Suprapubic skin (tissue), 4 donors: ENCODE data around the gene PISD. TPM values are rescaled to one million over a fixed set of nuclear protein-coding genes. Genes with fewer than 3 reads are reported as not detected.
"Not testable (repeated sequence)": the region's sequence is repeated elsewhere in the genome, so short reads cannot be mapped to it uniquely, and the experiment has no call there.

Source experiments
- DNase-seq, 2 donors: peaks; one replicate each; pipeline ENCODE4 v3.0.0-alpha.2; 2019; ENCODE audit warnings: low spot score in 2 of 2
- H3K27ac ChIP-seq: fragments of 200-600 bp; sonication (generic); one replicate; pipeline ENCODE4 v1.5.1; 2019
- H3K27me3 ChIP-seq: fragments of 200-600 bp; sonication (generic); one replicate; pipeline ENCODE4 v1.5.1; 2019
- H3K36me3 ChIP-seq: fragments of 200-600 bp; sonication (generic); one replicate; pipeline ENCODE4 v1.5.1; 2019
- H3K4me1 ChIP-seq: fragments of 200-600 bp; sonication (generic); one replicate; pipeline ENCODE4 v1.5.1; 2019
- H3K4me3 ChIP-seq: fragments of 200-600 bp; sonication (generic); one replicate; pipeline ENCODE4 v1.5.1; 2019; ENCODE audit warnings: mild to moderate bottlenecking
- H3K9me3 ChIP-seq: fragments of 200-600 bp; sonication (generic); one replicate; pipeline ENCODE4 v1.5.1; 2019
- CTCF ChIP-seq, 2 donors: fragments of 200-600 bp in 1 of 2; fragments of 450-650 bp in 1 of 2; sonication (generic) in 1 of 2; IDR thresholded peaks; one replicate each; pipeline ENCODE4 v1.5.1; 2016 to 2019; ENCODE audit warnings: antibody characterized with exemption in 2 of 2, mild to moderate bottlenecking in 1 of 2, moderate library complexity in 1 of 2
- EP300 ChIP-seq: sonication (generic); formaldehyde crosslinking; IDR thresholded peaks from one replicate; pipeline ENCODE4 v1.6.1; 2017; ENCODE audit warnings: antibody characterized with exemption
- POLR2A ChIP-seq, 2 donors: fragments of 450-650 bp; IDR thresholded peaks; one replicate each; pipeline ENCODE4 v1.6.1; 2017; ENCODE audit warnings: antibody characterized with exemption in 2 of 2, mild to moderate bottlenecking in 2 of 2, moderate library complexity in 2 of 2
- POLR2AphosphoS5 ChIP-seq, 3 donors: sonication (generic); formaldehyde crosslinking; IDR thresholded peaks; one replicate each; pipeline ENCODE4 v1.6.1; 2017; ENCODE audit warnings: antibody characterized with exemption in 3 of 3
- WGBS: methylation state at CpG from one replicate; pipeline ENCODE4 v1.1.5; 2018; 5-methylcytosine and 5-hydroxymethylcytosine counted together
- total RNA-seq, 4 donors: library from RNA; depleted of rRNA; stranded (reverse); fragments of >200 nt; gene quantifications; one replicate each; pipeline ENCODE4 v1.1.0, GENCODE V29; 2016

PISD gene
- total RNA-seq, 4 donors from 2014 or later, result 42.5 to 91.7 (median 57.9) TPM

- H3K27ac ChIP-seq, result no peak overlapping the region
- DNase-seq, result no peak
- H3K4me3 ChIP-seq, result no peak overlapping the region
- no peak for TF ChIP-seq CTCF (IDR thresholded peaks at IDR 0.05)
- no peak for TF ChIP-seq POLR2A (IDR thresholded peaks at IDR 0.05)
- no peak for TF ChIP-seq EP300
- no peak for TF ChIP-seq POLR2AphosphoS5 (IDR thresholded peaks at IDR 0.05)
- H3K9me3 ChIP-seq, result no peaks in the 10 kb centered on the region
- peaks cover 44% of the 10 kb centered on the region for H3K36me3 ChIP-seq
- no peaks in the 10 kb centered on the region for H3K27me3 ChIP-seq
- no peaks in the 10 kb centered on the region for H3K4me1 ChIP-seq
- 95% methylated on average over 14 of the region's 14 CpGs for WGBS
Observed at GRCh38 chr22:31604137-31604705, 57.8 kb downstream of the PISD start.

- WGBS, result 100% methylated on average over 2 of the region's 5 CpGs
Observed at GRCh38 chr22:31603574-31603973, 58.4 kb downstream of the PISD start.

GRCh38 chr22:31603081-31603525 lies 58.9 kb downstream of the PISD start:
- Histone ChIP-seq H3K27me3 (no peaks in the 10 kb centered on the region), H3K27ac (no peak overlapping the region), H3K4me3 (no peak overlapping the region), H3K9me3 (no peaks in the 10 kb centered on the region), H3K4me1 (no peaks in the 10 kb centered on the region), H3K36me3 (peaks cover 42% of the 10 kb centered on the region)
- TF ChIP-seq POLR2AphosphoS5 (IDR thresholded peaks at IDR 0.05) (no peak), EP300 (no peak), POLR2A (IDR thresholded peaks at IDR 0.05) (no peak), CTCF (IDR thresholded peaks at IDR 0.05) (no peak)
- 82% methylated on average over 9 of the region's 10 CpGs for WGBS
- peak in 1 of 2 donors; percentile 6 for DNase-seq

More at GRCh38 chr22:31603574-31603973, 58.4 kb downstream of the PISD start:
- TF ChIP-seq EP300 (no peak), POLR2AphosphoS5 (IDR thresholded peaks at IDR 0.05) (no peak), POLR2A (IDR thresholded peaks at IDR 0.05) (no peak), CTCF (IDR thresholded peaks at IDR 0.05) (no peak)
- Histone ChIP-seq H3K27ac (no peak overlapping the region), H3K27me3 (no peaks in the 10 kb centered on the region), H3K36me3 (peaks cover 44% of the 10 kb centered on the region), H3K4me3 (no peak overlapping the region), H3K9me3 (no peaks in the 10 kb centered on the region), H3K4me1 (no peaks in the 10 kb centered on the region)
- peak in 1 of 2 donors; percentile 40 for DNase-seq

- Histone ChIP-seq H3K27ac (no peak overlapping the region), H3K27me3 (no peaks in the 10 kb centered on the region), H3K4me1 (no peaks in the 10 kb centered on the region), H3K36me3 (peaks cover 35% of the 10 kb centered on the region), H3K4me3 (no peak overlapping the region), H3K9me3 (no peaks in the 10 kb centered on the region)
- peak in 1 of 2 donors; percentile 26 for DNase-seq
- TF ChIP-seq EP300 (no peak), CTCF (IDR thresholded peaks at IDR 0.05) (no peak), POLR2AphosphoS5 (IDR thresholded peaks at IDR 0.05) (no peak), POLR2A (IDR thresholded peaks at IDR 0.05) (no peak)
- WGBS, result 65% methylated on average over 11 of the region's 11 CpGs
Observed at GRCh38 chr22:31602259-31602952, 59.6 kb downstream of the PISD start.

GRCh38 chr22:31595271-31595670 lies 66.7 kb downstream of the PISD start:
- 93% methylated on average over 2 of the region's 2 CpGs for WGBS
- no peak overlapping the region for H3K27ac ChIP-seq
- TF ChIP-seq CTCF (IDR thresholded peaks at IDR 0.05) (no peak), POLR2A (IDR thresholded peaks at IDR 0.05) (no peak), POLR2AphosphoS5 (IDR thresholded peaks at IDR 0.05) (no peak), EP300 (no peak)
- H3K4me3 ChIP-seq, result no peak overlapping the region
- no peaks in the 10 kb centered on the region for H3K27me3 ChIP-seq
- H3K9me3 ChIP-seq, result no peaks in the 10 kb centered on the region
- H3K36me3 ChIP-seq, result no peaks in the 10 kb centered on the region
- H3K4me1 ChIP-seq, result no peaks in the 10 kb centered on the region
- no peak for DNase-seq

- not testable (repeated sequence) for H3K27me3 ChIP-seq, H3K4me3 ChIP-seq, H3K9me3 ChIP-seq, DNase-seq, H3K4me1 ChIP-seq, H3K27ac ChIP-seq
- peaks cover 35% of the 10 kb centered on the region for H3K36me3 ChIP-seq
- no CpG with 5 or more reads among the region's 2 CpGs for WGBS
Observed at GRCh38 chr22:31590161-31590560, 71.9 kb downstream of the PISD start.
